Mesendoderm (in vitro differentiated cells): ENCODE data around the gene ASTN1.

Experiments used
- DNase-seq: peaks from one replicate; pipeline ENCODE4 v3.0.0; 2013
- H2AK5ac ChIP-seq: 2 replicates; pipeline ENCODE4 v1.6.1; 2013; ENCODE audit warnings: low read length, inconsistent platforms
- H2BK120ac ChIP-seq: 2 replicates; pipeline ENCODE4 v1.6.1; 2013; ENCODE audit warnings: low read depth, mild to moderate bottlenecking, low read length, moderate library complexity, mixed read lengths
- H2BK15ac ChIP-seq: replicated peaks from 2 replicates; pipeline ENCODE4 v1.6.1; 2013; ENCODE audit warnings: low read depth, mild to moderate bottlenecking, moderate library complexity
- H2BK5ac ChIP-seq: 2 replicates; pipeline ENCODE4 v1.6.1; 2013; ENCODE audit warnings: low read length, inconsistent platforms
- H3K18ac ChIP-seq: 2 replicates; pipeline ENCODE4 v1.6.1; 2013; ENCODE audit warnings: mild to moderate bottlenecking, low read length, mixed read lengths
- H3K23ac ChIP-seq: one replicate; pipeline ENCODE4 v1.6.1; 2013; ENCODE audit warnings: low read length
- H3K27ac ChIP-seq: 2 replicates; pipeline ENCODE4 v1.5.1; 2013; ENCODE audit warnings: low read depth, mild to moderate bottlenecking, inconsistent platforms, low read length, moderate library complexity
- H3K27me3 ChIP-seq: 2 replicates; pipeline ENCODE4 v1.6.1; 2013; ENCODE audit warnings: low read length, control low read depth, mild to moderate bottlenecking, inconsistent platforms; ENCODE audit not compliant: insufficient read depth, poor library complexity
- H3K36me3 ChIP-seq: 2 replicates; pipeline ENCODE4 v1.6.1; 2013; ENCODE audit warnings: low read length, inconsistent platforms; ENCODE audit not compliant: control insufficient read depth, insufficient read depth
- H3K4ac ChIP-seq: one replicate; pipeline ENCODE4 v1.6.1; 2013; ENCODE audit warnings: low read depth, mild to moderate bottlenecking, low read length, moderate library complexity
- H3K4me1 ChIP-seq: 2 replicates; pipeline ENCODE4 v1.6.1; 2013; ENCODE audit warnings: low read depth, low read length, inconsistent platforms; ENCODE audit not compliant: control insufficient read depth
- H3K4me2 ChIP-seq: 2 replicates; pipeline ENCODE4 v1.6.1; 2013; ENCODE audit warnings: low read length
- H3K4me3 ChIP-seq: 2 replicates; pipeline ENCODE4 v1.5.1; 2013; ENCODE audit warnings: mild to moderate bottlenecking, low read length
- H3K56ac ChIP-seq: one replicate; pipeline ENCODE4 v1.6.1; 2013; ENCODE audit warnings: low read length
- H3K79me1 ChIP-seq: 2 replicates; pipeline ENCODE4 v1.6.1; 2013; ENCODE audit warnings: low read length, inconsistent platforms
- H3K79me2 ChIP-seq: 2 replicates; pipeline ENCODE4 v1.6.1; 2013; ENCODE audit warnings: mild to moderate bottlenecking, low read length; ENCODE audit not compliant: control insufficient read depth, insufficient read depth
- H3K9ac ChIP-seq: 2 replicates; pipeline ENCODE4 v1.6.1; 2013; ENCODE audit warnings: low read length, inconsistent platforms
- H4K5ac ChIP-seq: one replicate; pipeline ENCODE4 v1.6.1; 2013; ENCODE audit warnings: low read length
- H4K8ac ChIP-seq: one replicate; pipeline ENCODE4 v1.6.1; 2013; ENCODE audit warnings: low read depth, mild to moderate bottlenecking, control low read depth, low read length, moderate library complexity
- WGBS: extraction: QIAGEN DNeasy Blood & Tissue Kit; methylation state at CpG from one replicate; pipeline ENCODE4 v1.1.7; 2013; ENCODE audit warnings: low lambda C conversion rate, missing lambda C conversion rate; ENCODE audit not compliant: insufficient coverage; ENCODE audit errors: extremely low coverage; 5-methylcytosine and 5-hydroxymethylcytosine counted together

ASTN1 gene

GRCh38 chr1:176885751-176886150 lies 278.8 kb downstream of the ASTN1 start:
- no peak for DNase-seq
- H3K27me3 ChIP-seq, result no peaks in the 10 kb centered on the region
- H3K36me3 ChIP-seq, result no peaks in the 10 kb centered on the region
- H3K9ac ChIP-seq, result no peak overlapping the region
- H2AK5ac ChIP-seq, result no peak overlapping the region
- no peak overlapping the region for H2BK120ac ChIP-seq
- no peak overlapping the region for H3K23ac ChIP-seq
- H3K4me3 ChIP-seq, result no peak overlapping the region
- no peaks in the 10 kb centered on the region for H3K4me1 ChIP-seq
- H2BK5ac ChIP-seq, result no peak overlapping the region
- WGBS, result no CpG with 5 or more reads among the region's 2 CpGs
- H3K4me2 ChIP-seq, result no peak overlapping the region
- no peak overlapping the region for H3K18ac ChIP-seq
- H3K27ac ChIP-seq, result no peak overlapping the region
- H3K56ac ChIP-seq, result no peak overlapping the region
- no peak overlapping the region for H4K8ac ChIP-seq
- no peak overlapping the region for H3K4ac ChIP-seq
- H2BK15ac ChIP-seq, result no peak overlapping the region
- H3K79me1 ChIP-seq, result no peaks in the 10 kb centered on the region
- no peak overlapping the region for H4K5ac ChIP-seq
- H3K79me2 ChIP-seq, result no peaks in the 10 kb centered on the region

DNA sequence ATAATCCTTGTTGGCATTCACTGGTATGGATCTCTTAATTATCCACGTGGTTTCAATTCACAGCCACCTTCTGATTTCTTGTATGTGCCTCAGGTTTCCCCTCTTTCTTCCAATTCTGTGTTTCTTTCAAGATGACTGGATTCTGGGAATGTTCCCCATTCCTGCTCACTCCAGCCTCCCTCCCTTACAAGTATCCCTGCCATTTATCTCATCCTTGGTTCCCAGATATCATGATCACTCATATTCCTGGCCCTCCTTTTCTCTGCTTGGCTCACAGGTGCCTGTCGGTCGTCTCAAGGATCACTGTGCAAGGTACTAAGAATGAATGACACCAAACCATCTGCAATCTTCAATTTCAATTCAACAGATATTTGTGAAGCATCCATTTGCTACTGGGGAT lies 279.2 kb downstream of the ASTN1 start:
- Histone ChIP-seq H3K4me1 (no peaks in the 10 kb centered on the region), H3K4me3 (no peak overlapping the region), H3K36me3 (no peaks in the 10 kb centered on the region), H3K79me2 (no peaks in the 10 kb centered on the region), H4K5ac (no peak overlapping the region), H3K9ac (no peak overlapping the region), H2AK5ac (no peak overlapping the region), H3K23ac (no peak overlapping the region), H2BK15ac (no peak overlapping the region), H2BK120ac (no peak overlapping the region), H4K8ac (no peak overlapping the region), H3K18ac (no peak overlapping the region), H3K4ac (no peak overlapping the region), H3K56ac (no peak overlapping the region), H2BK5ac (no peak overlapping the region), H3K79me1 (no peaks in the 10 kb centered on the region), H3K27me3 (no peaks in the 10 kb centered on the region), H3K27ac (no peak overlapping the region), H3K4me2 (no peak overlapping the region)
- no peak for DNase-seq
- no CpG with 5 or more reads among the region's 3 CpGs for WGBS

- no peak overlapping the region for H3K27ac ChIP-seq
- no peak overlapping the region for H2BK5ac ChIP-seq
- no peaks in the 10 kb centered on the region for H3K4me1 ChIP-seq
- WGBS, result no CpG with 5 or more reads among the region's 1 CpG
- no peak overlapping the region for H3K4me2 ChIP-seq
- H3K79me2 ChIP-seq, result no peaks in the 10 kb centered on the region
- no peak overlapping the region for H3K23ac ChIP-seq
- H3K4ac ChIP-seq, result no peak overlapping the region
- H2AK5ac ChIP-seq, result no peak overlapping the region
- no peaks in the 10 kb centered on the region for H3K27me3 ChIP-seq
- no peak for DNase-seq
- H3K9ac ChIP-seq, result no peak overlapping the region
- H4K5ac ChIP-seq, result no peak overlapping the region
- H2BK120ac ChIP-seq, result no peak overlapping the region
- no peak overlapping the region for H2BK15ac ChIP-seq
- H3K56ac ChIP-seq, result no peak overlapping the region
- no peak overlapping the region for H4K8ac ChIP-seq
- no peaks in the 10 kb centered on the region for H3K79me1 ChIP-seq
- H3K18ac ChIP-seq, result no peak overlapping the region
- no peaks in the 10 kb centered on the region for H3K36me3 ChIP-seq
- no peak overlapping the region for H3K4me3 ChIP-seq
Measured at GRCh38 chr1:176884911-176885310, 279.6 kb downstream of the ASTN1 start.

- Histone ChIP-seq H3K9ac (no peak overlapping the region), H3K23ac (no peak overlapping the region), H2BK15ac (no peak overlapping the region), H3K18ac (no peak overlapping the region), H2BK5ac (no peak overlapping the region), H3K4me2 (no peak overlapping the region), H4K5ac (no peak overlapping the region), H3K27me3 (no peaks in the 10 kb centered on the region), H3K27ac (no peak overlapping the region), H2BK120ac (no peak overlapping the region), H3K79me1 (no peaks in the 10 kb centered on the region), H3K79me2 (no peaks in the 10 kb centered on the region), H3K36me3 (no peaks in the 10 kb centered on the region), H2AK5ac (no peak overlapping the region), H3K4me3 (no peak overlapping the region), H3K4ac (no peak overlapping the region), H3K56ac (no peak overlapping the region), H4K8ac (no peak overlapping the region), H3K4me1 (no peaks in the 10 kb centered on the region)
- WGBS, result no CpG with 5 or more reads among the region's 4 CpGs
- no peak for DNase-seq
Measured at GRCh38 chr1:176884286-176884685, 280.2 kb downstream of the ASTN1 start.

GRCh38 chr1:176880955-176881595 lies 283.4 kb downstream of the ASTN1 start:
- DNase-seq, result peak; percentile 88
- Histone ChIP-seq H3K56ac (no peak overlapping the region), H3K4me3 (no peak overlapping the region), H3K4me2 (no peak overlapping the region), H3K4me1 (no peaks in the 10 kb centered on the region), H3K79me2 (no peaks in the 10 kb centered on the region), H3K4ac (no peak overlapping the region), H3K9ac (no peak overlapping the region), H3K27me3 (no peaks in the 10 kb centered on the region), H2BK15ac (no peak overlapping the region), H3K23ac (no peak overlapping the region), H2BK120ac (no peak overlapping the region), H3K36me3 (no peaks in the 10 kb centered on the region), H4K5ac (no peak overlapping the region), H3K27ac (no peak overlapping the region), H3K79me1 (no peaks in the 10 kb centered on the region), H2AK5ac (no peak overlapping the region), H2BK5ac (no peak overlapping the region), H3K18ac (no peak overlapping the region), H4K8ac (no peak overlapping the region)
- WGBS, result no CpG with 5 or more reads among the region's 9 CpGs
